PC-9 (cell line): ENCODE data around the gene TRIM39. TPM values are rescaled to one million over a fixed set of nuclear protein-coding genes. Genes with fewer than 3 reads are reported as not detected.
A peak's percentile ranks its signal among the peaks of the same experiment; 100 is the strongest.

Experiments
- BruUV-seq: library from RNA; stranded (reverse); fragments of 400-500 nt; replicated peaks from 2 replicates; lab custom pipeline; 2021; lab: Mats Ljungman, UMichigan
- CTCF ChIA-PET: fragments of 300-600 bp; sonication (Branson Sonifier 250); formaldehyde crosslinking; loops from one replicate; lab custom pipeline; 2022; ENCODE audit warnings: antibody characterized with exemption; lab: Charles Lee
- POLR2A ChIA-PET: fragments of 300-600 bp; sonication (Branson Sonifier 250); formaldehyde crosslinking; loops from one replicate; lab custom pipeline; 2022; ENCODE audit warnings: antibody characterized with exemption; ENCODE audit not compliant: unreplicated experiment; lab: Charles Lee
- DNase-seq, 2 experiments: peaks; one replicate each; pipeline versions ENCODE4 v3.0.0 to v3.0.0-alpha.2; 2015 to 2022; ENCODE audit warnings: mixed read lengths in 1 of 2
- H2AFZ ChIP-seq: fragments of 200-600 bp; sonication (generic); 2 replicates; pipeline ENCODE4 v1.8.1; 2017; ENCODE audit warnings: antibody characterized with exemption
- H3F3A ChIP-seq: fragments of 200-600 bp; sonication (generic); 2 replicates; pipeline ENCODE4 v1.8.1; 2017; ENCODE audit warnings: antibody characterized with exemption, mild to moderate bottlenecking, low read depth; ENCODE audit not compliant: insufficient read depth
- H3K27ac ChIP-seq: fragments of 200-600 bp; sonication (generic); 2 replicates; pipeline ENCODE4 v1.6.1; 2016; ENCODE audit warnings: mixed run types
- H3K27me3 ChIP-seq: fragments of 200-600 bp; sonication (generic); 2 replicates; pipeline ENCODE4 v1.6.1; 2016; ENCODE audit warnings: low read depth, mixed run types; ENCODE audit not compliant: insufficient read depth
- H3K36me3 ChIP-seq: fragments of 200-600 bp; sonication (generic); 2 replicates; pipeline ENCODE4 v1.6.1; 2016; ENCODE audit warnings: low read depth, mixed run types
- H3K4me1 ChIP-seq: fragments of 200-600 bp; sonication (generic); replicated peaks from 2 replicates; pipeline ENCODE4 v1.6.1; 2016; ENCODE audit warnings: mixed run types; ENCODE audit not compliant: insufficient read depth
- H3K4me2 ChIP-seq: fragments of 200-600 bp; sonication (generic); 2 replicates; pipeline ENCODE4 v1.6.1; 2017; ENCODE audit warnings: mixed run types
- H3K4me3 ChIP-seq: fragments of 200-600 bp; sonication (generic); 2 replicates; pipeline ENCODE4 v1.6.1; 2016; ENCODE audit warnings: mixed run types
- H3K79me2 ChIP-seq: fragments of 200-600 bp; sonication (generic); 2 replicates; pipeline ENCODE4 v1.6.1; 2017; ENCODE audit warnings: low read depth, mixed run types
- H3K9me2 ChIP-seq: fragments of 200-600 bp; sonication (generic); 2 replicates; pipeline ENCODE4 v1.8.1; 2017; ENCODE audit warnings: mild to moderate bottlenecking; ENCODE audit not compliant: insufficient read depth
- H3K9me3 ChIP-seq: fragments of 200-600 bp; sonication (generic); 2 replicates; pipeline ENCODE4 v1.8.1; 2016; ENCODE audit warnings: low read depth; ENCODE audit not compliant: insufficient read depth
- H4K20me1 ChIP-seq: fragments of 200-600 bp; sonication (generic); 2 replicates; pipeline ENCODE4 v1.8.1; 2017; ENCODE audit not compliant: insufficient read depth
- EZH2 ChIP-seq: fragments of 200-600 bp; sonication (generic); IDR thresholded peaks from 2 replicates; pipeline ENCODE4 v1.8.0; 2017; ENCODE audit warnings: antibody characterized with exemption, low read depth
- intact Hi-C: fragments of 100-400 bp; cut with micrococcal nuclease; formaldehyde crosslinking; loops from one replicate; pipeline ENCODE4 v1.10.0; 2022; ENCODE audit not compliant: unreplicated experiment
- total RNA-seq: library from RNA; stranded (reverse); gene quantifications from 2 replicates; pipeline ENCODE4 v1.2.3, GENCODE V29; 2021
- TF ChIP-seq, protein P1 (sequence below): fragments of 200-600 bp; sonication (generic); conservative IDR thresholded peaks from 2 replicates; pipeline ENCODE4 v1.6.1; 2017; ENCODE audit warnings: mixed run types, antibody characterized with exemption, mild to moderate bottlenecking, moderate library complexity

TRIM39 gene
- total RNA-seq, 1 experiment from 2014 or later: 14.4 TPM

DNA sequence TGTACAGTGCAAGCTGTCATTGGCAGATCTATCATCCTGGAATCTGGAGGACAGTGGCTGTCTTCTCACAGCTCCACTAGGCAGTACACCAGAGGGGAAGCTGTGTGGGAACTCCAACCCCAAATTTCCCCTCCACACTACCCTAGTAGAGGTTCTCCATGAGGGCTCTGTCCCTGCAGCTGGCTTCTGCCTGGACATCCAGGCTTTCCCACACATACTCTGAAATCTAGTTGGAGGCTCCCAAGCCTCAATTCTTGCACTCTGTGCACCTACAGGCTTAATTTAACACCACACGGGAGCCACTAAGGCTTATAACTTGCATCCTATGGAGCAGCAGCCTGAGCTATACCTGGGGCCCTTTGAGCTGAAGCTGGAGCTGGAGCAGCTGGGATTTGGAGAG lies 43.0 kb upstream of the TRIM39 start:
- Histone ChIP-seq H3K36me3 (no peaks in the 10 kb centered on the region), H3K9me3 (peaks cover 97% of the 10 kb centered on the region), H3K4me3 (no peak overlapping the region), H3K4me1 (no peaks in the 10 kb centered on the region), H3F3A (peaks cover 20% of the 10 kb centered on the region), H3K9me2 (no peaks in the 10 kb centered on the region), H4K20me1 (no peaks in the 10 kb centered on the region), H3K79me2 (no peaks in the 10 kb centered on the region), H3K4me2 (no peak overlapping the region), H2AFZ (no peak overlapping the region), H3K27me3 (no peaks in the 10 kb centered on the region), H3K27ac (no peak overlapping the region)
- DNase-seq: no peak
- no TSS peak for BruUV-seq
- CTCF ChIA-PET: no interaction called here
- POLR2A ChIA-PET: no interaction called here
- TF ChIP-seq, protein P1, sequence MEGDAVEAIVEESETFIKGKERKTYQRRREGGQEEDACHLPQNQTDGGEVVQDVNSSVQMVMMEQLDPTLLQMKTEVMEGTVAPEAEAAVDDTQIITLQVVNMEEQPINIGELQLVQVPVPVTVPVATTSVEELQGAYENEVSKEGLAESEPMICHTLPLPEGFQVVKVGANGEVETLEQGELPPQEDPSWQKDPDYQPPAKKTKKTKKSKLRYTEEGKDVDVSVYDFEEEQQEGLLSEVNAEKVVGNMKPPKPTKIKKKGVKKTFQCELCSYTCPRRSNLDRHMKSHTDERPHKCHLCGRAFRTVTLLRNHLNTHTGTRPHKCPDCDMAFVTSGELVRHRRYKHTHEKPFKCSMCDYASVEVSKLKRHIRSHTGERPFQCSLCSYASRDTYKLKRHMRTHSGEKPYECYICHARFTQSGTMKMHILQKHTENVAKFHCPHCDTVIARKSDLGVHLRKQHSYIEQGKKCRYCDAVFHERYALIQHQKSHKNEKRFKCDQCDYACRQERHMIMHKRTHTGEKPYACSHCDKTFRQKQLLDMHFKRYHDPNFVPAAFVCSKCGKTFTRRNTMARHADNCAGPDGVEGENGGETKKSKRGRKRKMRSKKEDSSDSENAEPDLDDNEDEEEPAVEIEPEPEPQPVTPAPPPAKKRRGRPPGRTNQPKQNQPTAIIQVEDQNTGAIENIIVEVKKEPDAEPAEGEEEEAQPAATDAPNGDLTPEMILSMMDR: no peak
- TF ChIP-seq EZH2: no peak
- intact Hi-C loops: no loop called here

- Histone ChIP-seq H3K9me3 (peaks cover 89% of the 10 kb centered on the region), H2AFZ (no peak overlapping the region), H3K27ac (no peak overlapping the region), H3K36me3 (peaks cover 14% of the 10 kb centered on the region; the same call in 1 of the 2 replicates), H3K27me3 (no peaks in the 10 kb centered on the region), H3K79me2 (no peaks in the 10 kb centered on the region), H3F3A (peaks cover 11% of the 10 kb centered on the region), H3K4me3 (0 out of 2 replicates have a peak overlapping the region, but pooled peaks have one; percentile 5), H3K4me2 (no peak overlapping the region), H3K4me1 (no peaks in the 10 kb centered on the region), H4K20me1 (no peaks in the 10 kb centered on the region), H3K9me2 (no peaks in the 10 kb centered on the region)
- BruUV-seq: no TSS peak
- ChIA-PET POLR2A (no interaction called here), CTCF (no interaction called here)
- intact Hi-C loops: no loop called here
- TF ChIP-seq, protein P1: no peak
- no peak for TF ChIP-seq EZH2
- no peak for DNase-seq
These were observed 39.6 kb upstream of the TRIM39 start for GRCh38 chr6:30287139-30287538.

GRCh38 chr6:30295837-30296236 lies 30.9 kb upstream of the TRIM39 start:
- Histone ChIP-seq H3F3A (peaks cover 10% of the 10 kb centered on the region; the same call in 1 of the 2 replicates), H3K4me1 (no peaks in the 10 kb centered on the region), H3K79me2 (no peaks in the 10 kb centered on the region), H3K27ac (no peak overlapping the region), H3K27me3 (no peaks in the 10 kb centered on the region), H3K36me3 (peaks cover 28% of the 10 kb centered on the region), H4K20me1 (no peaks in the 10 kb centered on the region), H3K9me2 (no peaks in the 10 kb centered on the region), H3K4me2 (no peak overlapping the region), H3K4me3 (no peak overlapping the region), H3K9me3 (peaks cover 44% of the 10 kb centered on the region), H2AFZ (no peak overlapping the region)
- BruUV-seq: no TSS peak
- no peak for DNase-seq
- ChIA-PET POLR2A (no interaction called here), CTCF (no interaction called here)
- TF ChIP-seq, protein P1: no peak
- TF ChIP-seq EZH2: no peak
- intact Hi-C loops: no loop called here
